ENCODE measurements around the gene DCTD. TPM values are rescaled to one million over a fixed set of nuclear protein-coding genes. Genes with fewer than 3 reads are reported as not detected.

The DCTD gene
- total and polyA plus RNA-seq, 2 of the 13 experiments (the other 11 are each of a cell fraction or from before 2014, with no cell fraction given), result 85.1 to 95.3 TPM

DNA sequence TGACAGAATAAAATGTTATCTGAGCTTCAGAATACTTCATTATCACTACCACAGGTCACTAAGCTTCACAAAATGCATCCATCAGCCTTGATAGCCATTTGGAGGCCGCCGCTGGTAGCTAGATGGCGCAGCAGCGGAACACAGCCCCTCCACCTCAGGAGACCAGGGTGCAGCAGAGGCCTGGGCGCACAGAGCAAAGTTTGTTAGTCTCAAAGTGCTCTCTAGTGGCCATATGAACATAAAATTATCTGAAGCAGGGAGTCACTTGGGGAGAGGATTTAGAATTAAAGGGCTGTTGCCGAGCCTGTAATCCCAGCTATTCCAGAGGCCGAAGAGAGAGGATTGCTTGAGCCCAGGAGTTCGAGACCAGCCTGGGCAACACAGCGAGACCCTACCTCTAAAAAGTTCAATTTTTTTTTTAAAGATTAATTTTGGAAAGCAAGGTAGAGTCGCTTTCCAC lies 8.1 kb upstream of the DCTD start (continued):
- TF ChIP-seq, protein P1, sequence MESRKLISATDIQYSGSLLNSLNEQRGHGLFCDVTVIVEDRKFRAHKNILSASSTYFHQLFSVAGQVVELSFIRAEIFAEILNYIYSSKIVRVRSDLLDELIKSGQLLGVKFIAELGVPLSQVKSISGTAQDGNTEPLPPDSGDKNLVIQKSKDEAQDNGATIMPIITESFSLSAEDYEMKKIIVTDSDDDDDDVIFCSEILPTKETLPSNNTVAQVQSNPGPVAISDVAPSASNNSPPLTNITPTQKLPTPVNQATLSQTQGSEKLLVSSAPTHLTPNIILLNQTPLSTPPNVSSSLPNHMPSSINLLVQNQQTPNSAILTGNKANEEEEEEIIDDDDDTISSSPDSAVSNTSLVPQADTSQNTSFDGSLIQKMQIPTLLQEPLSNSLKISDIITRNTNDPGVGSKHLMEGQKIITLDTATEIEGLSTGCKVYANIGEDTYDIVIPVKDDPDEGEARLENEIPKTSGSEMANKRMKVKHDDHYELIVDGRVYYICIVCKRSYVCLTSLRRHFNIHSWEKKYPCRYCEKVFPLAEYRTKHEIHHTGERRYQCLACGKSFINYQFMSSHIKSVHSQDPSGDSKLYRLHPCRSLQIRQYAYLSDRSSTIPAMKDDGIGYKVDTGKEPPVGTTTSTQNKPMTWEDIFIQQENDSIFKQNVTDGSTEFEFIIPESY (CRISPR knock-in tag; IDR thresholded peaks at IDR 0.05), result peak; percentile 33; the same call in 1 of the 2 replicates
- TF ChIP-seq RXRB (CRISPR knock-in tag; IDR thresholded peaks at IDR 0.05; ENCODE audit: borderline replicate concordance), result peak; percentile 75
- TF ChIP-seq NONO (IDR thresholded peaks at IDR 0.05), result no peak
- TF ChIP-seq NONO (CRISPR knock-in tag; conservative IDR thresholded peaks at IDR 0.05), result 0 out of 2 replicates have a peak, but pooled peaks have one; percentile 24
- TF ChIP-seq HOXD1 (CRISPR knock-in tag; IDR thresholded peaks at IDR 0.05), result 0 out of 2 replicates have a peak, but pooled peaks have one; percentile 24
- TF ChIP-seq IRF2 (CRISPR knock-in tag; IDR thresholded peaks at IDR 0.05), result peak; percentile 77; the same call in 1 of the 2 replicates
- 0 out of 2 replicates have a peak, but pooled peaks have one; percentile 69 for TF ChIP-seq ZNF501 (CRISPR knock-in tag; IDR thresholded peaks at IDR 0.05)
- TF ChIP-seq ERF (CRISPR knock-in tag; IDR thresholded peaks at IDR 0.05), result peak; percentile 61; the same call in 1 of the 2 replicates
- peak; percentile 58; the same call in 1 of the 2 replicates for TF ChIP-seq ZNF614 (CRISPR knock-in tag; IDR thresholded peaks at IDR 0.05; ENCODE audit: borderline replicate concordance)
- TF ChIP-seq BCL6 (CRISPR knock-in tag; IDR thresholded peaks at IDR 0.05), result 0 out of 2 replicates have a peak, but pooled peaks have one; percentile 22
- TF ChIP-seq, protein P2, sequence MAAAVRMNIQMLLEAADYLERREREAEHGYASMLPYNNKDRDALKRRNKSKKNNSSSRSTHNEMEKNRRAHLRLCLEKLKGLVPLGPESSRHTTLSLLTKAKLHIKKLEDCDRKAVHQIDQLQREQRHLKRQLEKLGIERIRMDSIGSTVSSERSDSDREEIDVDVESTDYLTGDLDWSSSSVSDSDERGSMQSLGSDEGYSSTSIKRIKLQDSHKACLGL (CRISPR knock-in tag; IDR thresholded peaks at IDR 0.05), result no peak
- no peak for TF ChIP-seq ZNF543 (CRISPR knock-in tag; IDR thresholded peaks at IDR 0.05)
- TF ChIP-seq, protein P3, sequence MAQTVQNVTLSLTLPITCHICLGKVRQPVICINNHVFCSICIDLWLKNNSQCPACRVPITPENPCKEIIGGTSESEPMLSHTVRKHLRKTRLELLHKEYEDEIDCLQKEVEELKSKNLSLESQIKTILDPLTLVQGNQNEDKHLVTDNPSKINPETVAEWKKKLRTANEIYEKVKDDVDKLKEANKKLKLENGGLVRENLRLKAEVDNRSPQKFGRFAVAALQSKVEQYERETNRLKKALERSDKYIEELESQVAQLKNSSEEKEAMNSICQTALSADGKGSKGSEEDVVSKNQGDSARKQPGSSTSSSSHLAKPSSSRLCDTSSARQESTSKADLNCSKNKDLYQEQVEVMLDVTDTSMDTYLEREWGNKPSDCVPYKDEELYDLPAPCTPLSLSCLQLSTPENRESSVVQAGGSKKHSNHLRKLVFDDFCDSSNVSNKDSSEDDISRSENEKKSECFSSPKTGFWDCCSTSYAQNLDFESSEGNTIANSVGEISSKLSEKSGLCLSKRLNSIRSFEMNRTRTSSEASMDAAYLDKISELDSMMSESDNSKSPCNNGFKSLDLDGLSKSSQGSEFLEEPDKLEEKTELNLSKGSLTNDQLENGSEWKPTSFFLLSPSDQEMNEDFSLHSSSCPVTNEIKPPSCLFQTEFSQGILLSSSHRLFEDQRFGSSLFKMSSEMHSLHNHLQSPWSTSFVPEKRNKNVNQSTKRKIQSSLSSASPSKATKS (CRISPR knock-in tag; IDR thresholded peaks at IDR 0.05), result no peak
- TF ChIP-seq, protein P4, sequence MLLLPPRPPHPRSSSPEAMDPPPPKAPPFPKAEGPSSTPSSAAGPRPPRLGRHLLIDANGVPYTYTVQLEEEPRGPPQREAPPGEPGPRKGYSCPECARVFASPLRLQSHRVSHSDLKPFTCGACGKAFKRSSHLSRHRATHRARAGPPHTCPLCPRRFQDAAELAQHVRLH (CRISPR knock-in tag; IDR thresholded peaks at IDR 0.05; ENCODE audit: borderline replicate concordance, low read depth), result peak; percentile 68; the same call in 1 of the 2 replicates
- TF ChIP-seq, protein P5, sequence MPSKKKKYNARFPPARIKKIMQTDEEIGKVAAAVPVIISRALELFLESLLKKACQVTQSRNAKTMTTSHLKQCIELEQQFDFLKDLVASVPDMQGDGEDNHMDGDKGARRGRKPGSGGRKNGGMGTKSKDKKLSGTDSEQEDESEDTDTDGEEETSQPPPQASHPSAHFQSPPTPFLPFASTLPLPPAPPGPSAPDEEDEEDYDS (CRISPR knock-in tag; IDR thresholded peaks at IDR 0.05), result 0 out of 2 replicates have a peak, but pooled peaks have one; percentile 27
- peak; percentile 42; the same call in 1 of the 2 replicates for TF ChIP-seq ZNF788 (CRISPR knock-in tag; IDR thresholded peaks at IDR 0.05; ENCODE audit: borderline replicate concordance)
- no peak for TF ChIP-seq RNF2 (conservative IDR thresholded peaks at IDR 0.05; ENCODE audit: low read depth)
- TF ChIP-seq MLLT10 (CRISPR knock-in tag; IDR thresholded peaks at IDR 0.05), result no peak
- no peak for TF ChIP-seq LCORL (IDR thresholded peaks at IDR 0.05)
- peak; percentile 49; the same call in 1 of the 2 replicates for TF ChIP-seq LCORL (CRISPR knock-in tag; IDR thresholded peaks at IDR 0.05)
- TF ChIP-seq ZFP82 (CRISPR knock-in tag; IDR thresholded peaks at IDR 0.05; ENCODE audit: borderline replicate concordance), result no peak
- no peak for TF ChIP-seq NR2F6 (IDR thresholded peaks at IDR 0.05)
- peak; percentile 25; the same call in 1 of the 2 replicates for TF ChIP-seq NR2F6 (CRISPR knock-in tag; IDR thresholded peaks at IDR 0.05)
- 0 out of 2 replicates have a peak, but pooled peaks have one; percentile 54 for TF ChIP-seq ZSCAN25 (CRISPR knock-in tag; IDR thresholded peaks at IDR 0.05)

All from HepG2 (cell line).